Urinary bladder (tissue), 4 donors: ENCODE results near the gene BTLA. TPM values are rescaled to one million over a fixed set of nuclear protein-coding genes. Genes with fewer than 3 reads are reported as not detected.
"Not testable (repeated sequence)": the region's sequence is repeated elsewhere in the genome, so short reads cannot be mapped to it uniquely, and the experiment has no call there.

Experiments used
- DNase-seq: peaks from one replicate; pipeline ENCODE4 v3.0.0-alpha.2; 2015; ENCODE audit errors: extremely low spot score
- H3K27ac ChIP-seq: one replicate; pipeline ENCODE4 v1.5.1; 2013; ENCODE audit warnings: low read depth, mild to moderate bottlenecking, moderate library complexity
- H3K36me3 ChIP-seq: one replicate; pipeline ENCODE4 v1.6.1; 2013; ENCODE audit warnings: mild to moderate bottlenecking, moderate library complexity; ENCODE audit not compliant: insufficient read depth
- H3K4me1 ChIP-seq: one replicate; pipeline ENCODE4 v1.6.1; 2013; ENCODE audit warnings: mild to moderate bottlenecking, moderate library complexity; ENCODE audit not compliant: insufficient read depth
- H3K4me3 ChIP-seq: one replicate; pipeline ENCODE4 v1.5.1; 2013; ENCODE audit warnings: low read depth, low read length
- WGBS: extraction: QIAGEN DNeasy Blood & Tissue Kit; methylation state at CpG from one replicate; pipeline ENCODE4 v1.1.7; 2013; 5-methylcytosine and 5-hydroxymethylcytosine counted together
- polyA plus RNA-seq: library from polyadenylated mRNA; stranded (reverse); fragments of 200-250 nt; gene quantifications from one replicate; pipeline ENCODE4 v1.2.3, GENCODE V29; 2013
- total RNA-seq: library from RNA; depleted of rRNA; stranded (reverse); fragments of >200 nt; gene quantifications from one replicate; pipeline ENCODE4 v1.2.3, GENCODE V29; 2014
- donor health status: healthy with polysubstance abuse.
- donor health status: healthy.

BTLA gene
- total and polyA plus RNA-seq, 2 donors, result 0.25 to 2.2 TPM

GRCh38 chr3:112456147-112456546 is 43.1 kb downstream of the BTLA start:
- DNase-seq, result no peak
- Histone ChIP-seq H3K27ac (no peak overlapping the region), H3K4me1 (no peaks in the 10 kb centered on the region), H3K36me3 (no peaks in the 10 kb centered on the region), H3K4me3 (no peak overlapping the region)

DNA sequence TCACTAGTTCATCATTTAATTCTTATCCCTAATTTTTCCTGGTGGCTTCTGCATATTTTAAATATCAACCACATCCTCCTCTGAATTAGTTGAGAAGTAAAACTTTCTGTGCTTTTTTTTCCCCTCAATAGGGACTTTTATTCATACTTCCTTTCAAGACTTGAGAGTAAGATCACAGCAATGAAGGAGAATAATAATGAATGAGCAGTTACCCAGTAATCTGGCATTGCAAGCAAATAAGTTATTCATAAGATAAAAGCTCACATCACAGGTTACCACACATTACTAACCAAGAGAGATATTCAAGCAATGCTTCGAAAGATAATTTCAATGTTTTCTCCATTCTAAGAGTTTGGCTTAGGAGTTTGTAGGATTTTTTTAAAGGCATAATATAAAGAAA is 50.3 kb downstream of the BTLA start:
- Histone ChIP-seq H3K36me3 (no peaks in the 10 kb centered on the region), H3K27ac (no peak overlapping the region), H3K4me1 (no peaks in the 10 kb centered on the region), H3K4me3 (no peak overlapping the region)
- WGBS, result 89% methylated on average over 1 of the region's 1 CpG
- no peak for DNase-seq

DNA sequence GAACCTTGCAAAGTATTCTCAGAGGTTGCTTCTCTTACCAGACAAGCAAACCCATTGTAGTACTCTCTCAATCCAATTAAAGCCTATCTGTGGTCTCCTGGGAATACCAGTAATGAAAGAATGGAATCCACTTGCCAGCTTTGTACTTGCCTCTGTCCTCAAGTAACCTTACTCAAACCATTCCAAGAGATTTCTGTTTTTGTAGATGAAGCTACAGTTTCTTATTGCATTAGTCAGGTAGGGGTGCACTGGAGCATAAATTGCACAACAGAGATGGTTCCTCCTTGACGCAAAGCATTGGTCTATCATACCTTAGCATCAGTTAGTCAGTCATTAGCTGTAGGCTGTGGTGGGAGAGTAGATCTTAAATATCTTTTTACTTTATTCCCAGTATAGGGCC is 52.9 kb downstream of the BTLA start:
- H3K27ac ChIP-seq, result no peak overlapping the region
- H3K36me3 ChIP-seq, result no peaks in the 10 kb centered on the region
- H3K4me3 ChIP-seq, result no peak overlapping the region
- WGBS, result 90% methylated on average over 1 of the region's 1 CpG
- DNase-seq, result no peak
- no peaks in the 10 kb centered on the region for H3K4me1 ChIP-seq

GRCh38 chr3:112445839-112446238 is 53.4 kb downstream of the BTLA start:
- H3K36me3 ChIP-seq, result no peaks in the 10 kb centered on the region
- H3K4me3 ChIP-seq, result no peak overlapping the region
- H3K4me1 ChIP-seq, result no peaks in the 10 kb centered on the region
- 92% methylated on average over 2 of the region's 2 CpGs for WGBS
- H3K27ac ChIP-seq, result no peak overlapping the region
- DNase-seq, result no peak

DNA sequence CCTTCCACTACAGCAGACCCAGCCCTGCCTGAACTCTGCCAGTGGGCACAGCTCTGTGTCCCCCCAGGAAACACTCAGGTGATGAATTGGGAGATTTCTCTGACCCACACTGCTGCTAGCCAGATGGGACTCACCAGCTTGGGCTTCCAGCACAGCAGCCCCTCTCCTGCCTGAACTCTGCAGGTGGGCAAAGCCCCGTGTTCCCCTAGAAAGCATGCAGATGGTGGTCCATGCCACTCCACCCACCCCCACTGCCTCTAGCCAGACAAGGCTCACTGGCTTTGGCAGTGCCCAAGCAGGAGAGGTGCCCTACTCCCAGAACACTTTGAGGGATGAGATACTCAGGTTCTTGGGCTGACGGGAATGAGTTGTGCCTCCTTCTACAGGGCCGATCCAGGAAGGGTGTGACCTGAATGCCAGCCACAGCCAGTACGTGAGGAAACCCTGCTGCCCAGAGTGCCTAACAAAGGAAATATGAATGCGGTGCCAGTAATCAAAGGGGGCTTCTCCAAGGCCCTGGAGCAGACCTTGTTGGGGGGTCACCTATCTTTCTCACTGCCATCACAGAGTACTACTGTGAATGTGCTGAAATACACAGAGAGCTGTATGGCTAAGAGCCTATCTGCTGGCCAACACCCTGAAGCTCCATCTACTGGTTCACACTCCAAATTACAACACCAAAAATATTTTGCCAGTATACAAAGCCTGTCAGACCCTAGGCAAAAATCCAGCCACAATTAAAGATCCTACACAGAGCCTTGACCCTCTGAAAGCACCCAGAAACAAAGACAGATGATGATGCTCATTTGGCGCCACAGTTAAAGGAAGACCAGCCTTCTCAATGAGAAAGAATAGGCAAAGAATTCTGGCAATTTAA is 61.9 kb downstream of the BTLA start:
- H3K36me3 ChIP-seq, result no peaks in the 10 kb centered on the region
- no peak for DNase-seq
- no peak overlapping the region for H3K27ac ChIP-seq
- no peak overlapping the region for H3K4me3 ChIP-seq
- WGBS, result 95% methylated on average over 6 of the region's 6 CpGs
- H3K4me1 ChIP-seq, result no peaks in the 10 kb centered on the region

GRCh38 chr3:112429960-112430359 is 69.3 kb downstream of the BTLA start:
- no peaks in the 10 kb centered on the region for H3K36me3 ChIP-seq
- no peak overlapping the region for H3K27ac ChIP-seq
- WGBS, result 60% methylated on average over 3 of the region's 3 CpGs
- H3K4me1 ChIP-seq, result no peaks in the 10 kb centered on the region
- no peak overlapping the region for H3K4me3 ChIP-seq
- no peak for DNase-seq

DNA sequence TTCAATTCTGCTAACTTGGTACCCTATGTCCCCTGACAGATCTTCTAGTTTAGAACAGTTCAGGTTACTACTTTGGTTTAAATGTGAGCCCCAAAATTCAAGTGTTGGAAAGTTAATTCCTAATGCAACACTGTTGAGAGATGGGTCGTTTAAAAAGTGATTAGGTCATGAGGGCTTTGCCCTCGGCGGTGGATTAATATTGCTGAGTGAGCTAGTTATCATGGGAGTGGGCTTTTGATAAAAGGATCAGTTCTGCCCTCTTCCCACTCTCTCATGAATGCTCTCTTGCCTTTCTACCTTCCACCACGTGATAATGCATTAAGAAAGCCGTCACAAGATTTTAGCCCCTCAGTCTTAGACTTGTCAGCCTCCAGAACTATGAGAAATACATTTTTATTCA is 72.1 kb downstream of the BTLA start:
- no peak for DNase-seq
- Histone ChIP-seq H3K36me3 (no peaks in the 10 kb centered on the region), H3K4me3 (no peak overlapping the region), H3K4me1 (no peaks in the 10 kb centered on the region), H3K27ac (no peak overlapping the region)
- 88% methylated on average over 5 of the region's 5 CpGs for WGBS

DNA sequence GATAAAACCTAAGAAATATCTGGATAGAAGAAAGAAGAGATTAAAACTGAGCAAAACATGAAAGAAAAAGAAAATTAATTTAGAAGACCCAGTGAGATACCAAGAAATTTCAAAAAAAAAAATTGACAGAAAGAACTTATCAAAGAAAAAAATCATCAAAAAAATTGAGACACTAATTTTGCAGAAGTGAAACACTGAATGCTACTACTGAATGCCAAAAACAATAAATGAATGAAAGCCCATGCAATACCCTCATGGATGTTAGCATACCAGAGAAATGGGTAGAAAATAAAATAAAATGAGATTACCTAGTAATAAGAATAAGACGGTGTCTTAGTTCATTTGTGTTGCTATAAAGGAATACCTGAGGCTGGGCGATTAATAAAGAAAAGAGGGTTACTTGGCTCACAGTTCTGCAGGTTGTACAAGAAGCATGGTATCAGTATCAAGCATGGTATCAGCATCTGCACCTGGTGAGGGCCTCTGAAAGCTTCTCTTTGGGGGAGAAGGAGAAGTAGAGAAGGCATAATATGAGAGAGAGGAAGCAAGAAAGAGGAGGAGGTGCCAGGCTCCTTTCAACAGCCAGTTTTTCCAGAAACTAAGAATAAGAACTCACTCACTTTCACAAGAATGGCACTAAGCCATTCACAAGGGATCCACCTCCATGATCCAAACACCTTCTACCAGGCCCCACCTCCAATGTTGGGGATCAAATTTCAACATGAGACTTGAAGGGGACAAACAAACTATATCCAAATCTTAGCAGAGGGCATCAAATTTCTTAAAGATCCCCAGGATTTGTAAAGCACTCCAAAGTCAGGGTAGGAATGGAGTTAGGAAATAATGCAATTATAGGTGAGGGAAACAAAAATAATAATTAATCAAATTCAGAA is 73.2 kb downstream of the BTLA start:
- 99% methylated on average over 2 of the region's 2 CpGs for WGBS
- no peaks in the 10 kb centered on the region for H3K36me3 ChIP-seq
- no peak for DNase-seq
- H3K4me3 ChIP-seq, result no peak overlapping the region
- no peak overlapping the region for H3K27ac ChIP-seq
- no peaks in the 10 kb centered on the region for H3K4me1 ChIP-seq

GRCh38 chr3:112425382-112425781 is 73.9 kb downstream of the BTLA start:
- Histone ChIP-seq H3K27ac (no peak overlapping the region), H3K4me1 (no peaks in the 10 kb centered on the region), H3K4me3 (no peak overlapping the region), H3K36me3 (no peaks in the 10 kb centered on the region)
- DNase-seq, result no peak
- 96% methylated on average over 2 of the region's 2 CpGs for WGBS

DNA sequence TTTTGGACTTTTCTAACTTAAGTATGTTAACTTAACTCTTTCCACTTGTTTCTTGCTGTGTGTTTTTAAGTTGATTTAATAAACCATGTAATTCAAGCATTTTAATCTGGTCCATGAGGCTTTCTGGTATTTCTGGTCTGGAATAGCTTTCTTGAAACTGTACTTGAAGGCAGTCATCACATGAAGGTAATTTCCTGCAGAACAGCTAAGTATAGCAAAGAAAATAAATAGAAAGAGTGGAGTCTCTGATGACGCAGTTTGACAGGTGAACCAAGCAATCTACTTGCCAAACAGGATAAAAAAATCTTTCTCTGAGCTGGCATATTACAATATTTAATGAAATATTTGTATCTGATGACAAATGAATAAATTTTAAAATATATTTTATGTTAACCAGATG is 74.9 kb downstream of the BTLA start:
- H3K27ac ChIP-seq, result no peak overlapping the region
- no peak for DNase-seq
- no peaks in the 10 kb centered on the region for H3K4me1 ChIP-seq
- H3K4me3 ChIP-seq, result no peak overlapping the region
- 61% methylated on average over 1 of the region's 1 CpG for WGBS
- no peaks in the 10 kb centered on the region for H3K36me3 ChIP-seq

DNA sequence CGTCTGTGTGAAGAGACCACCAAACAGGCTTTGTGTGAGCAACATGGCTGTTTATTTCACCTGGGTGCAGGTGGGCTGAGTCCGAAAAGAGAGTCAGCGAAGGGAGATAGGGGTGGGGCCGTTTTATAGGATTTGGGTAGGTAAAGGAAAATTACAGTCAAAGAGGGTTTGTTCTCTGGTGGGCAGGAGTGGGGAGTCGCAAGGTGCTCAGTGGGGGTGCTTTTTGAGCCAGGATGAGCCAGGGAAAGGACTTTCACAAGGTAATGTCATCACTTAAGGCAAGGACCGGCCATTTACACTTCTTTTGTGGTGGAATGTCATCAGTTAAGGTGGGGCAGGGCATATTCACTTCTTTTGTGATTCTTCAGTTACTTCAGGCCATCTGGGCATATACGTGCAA is 76.4 kb downstream of the BTLA start:
- not testable (repeated sequence) for DNase-seq, H3K27ac ChIP-seq, H3K4me3 ChIP-seq, H3K36me3 ChIP-seq, H3K4me1 ChIP-seq
- WGBS, result 85% methylated on average over 3 of the region's 7 CpGs

DNA sequence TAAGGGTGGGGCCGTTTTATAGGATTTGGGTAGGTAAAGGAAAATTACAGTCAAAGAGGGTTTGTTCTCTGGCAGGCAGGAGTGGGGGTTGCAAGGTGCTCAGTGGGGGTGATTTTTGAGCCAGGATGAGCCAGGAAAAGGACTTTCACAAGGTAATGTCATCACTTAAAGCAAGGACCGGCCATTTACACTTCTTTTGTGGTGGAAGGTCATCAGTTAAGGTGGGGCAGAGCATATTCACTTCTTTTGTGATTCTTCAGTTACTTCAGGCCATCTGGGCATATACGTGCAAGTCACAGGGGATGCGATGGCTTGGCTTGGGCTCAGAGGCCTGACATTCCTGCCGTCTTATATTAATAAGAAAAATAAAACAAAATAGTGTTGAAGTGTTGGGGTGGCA is 80.7 kb downstream of the BTLA start:
- WGBS, result 92% methylated on average over 4 of the region's 5 CpGs
- DNase-seq, H3K4me1 ChIP-seq, H3K27ac ChIP-seq, H3K4me3 ChIP-seq, H3K36me3 ChIP-seq: not testable (repeated sequence)

DNA sequence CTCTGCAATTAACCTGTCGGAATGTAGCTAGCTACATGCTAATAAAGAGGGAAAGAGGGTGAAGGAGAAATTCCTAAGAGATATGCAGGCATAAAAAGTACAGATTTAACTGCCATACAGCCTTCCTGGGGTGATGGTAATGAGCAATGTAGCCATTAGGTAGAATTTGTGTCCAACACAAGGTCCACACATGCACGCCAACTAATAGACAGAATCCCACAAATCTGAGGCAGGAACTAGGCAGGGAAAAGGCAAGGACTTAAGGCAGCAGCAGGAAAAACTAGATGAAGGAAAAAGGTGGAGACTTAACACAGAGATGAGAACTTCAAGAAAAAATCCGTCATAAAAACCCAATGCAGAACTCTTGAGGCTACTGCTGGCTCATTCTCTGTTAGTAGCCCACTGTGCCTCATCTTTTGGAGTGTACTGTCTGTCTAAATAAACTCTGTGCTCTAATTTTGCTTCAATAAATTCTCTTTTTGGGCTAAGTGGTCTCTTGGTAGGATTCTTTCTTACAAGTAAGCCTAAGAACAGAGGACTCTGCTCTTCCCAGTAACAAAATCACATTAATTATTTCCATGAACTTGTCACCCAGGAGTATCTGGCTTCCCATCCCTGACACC is 81.5 kb downstream of the BTLA start:
- Histone ChIP-seq H3K27ac (no peak overlapping the region), H3K4me1 (no peaks in the 10 kb centered on the region), H3K36me3 (no peaks in the 10 kb centered on the region), H3K4me3 (no peak overlapping the region)
- 94% methylated on average over 3 of the region's 3 CpGs for WGBS
- no peak for DNase-seq
